Chondrocyte (in vitro differentiated cells): ENCODE measurements around the gene CYBRD1. TPM values are rescaled to one million over a fixed set of nuclear protein-coding genes. Genes with fewer than 3 reads are reported as not detected.
A peak's percentile ranks its signal among the peaks of the same experiment; 100 is the strongest.

ENCODE experiments used
- DNase-seq: peaks from one replicate; pipeline ENCODE4 v3.0.0; 2021; ENCODE audit warnings: mixed read lengths, low spot score
- H3K27ac Mint-ChIP-seq: one replicate; pipeline ENCODE4 v1.8.0; 2021; ENCODE audit warnings: mild to moderate bottlenecking, moderate library complexity, mixed read lengths; ENCODE audit not compliant: unreplicated experiment
- H3K27me3 Mint-ChIP-seq: 2 replicates; pipeline ENCODE4 v1.8.0; 2021; ENCODE audit warnings: low read depth, mixed read lengths
- H3K36me3 Mint-ChIP-seq: 2 replicates; pipeline ENCODE4 v1.8.0; 2021; ENCODE audit warnings: low read depth, mixed read lengths
- H3K4me1 Mint-ChIP-seq: 2 replicates; pipeline ENCODE4 v1.8.0; 2021; ENCODE audit warnings: low read depth, mild to moderate bottlenecking, mixed read lengths
- H3K4me3 Mint-ChIP-seq: one replicate; pipeline ENCODE4 v1.8.0; 2021; ENCODE audit warnings: mild to moderate bottlenecking, moderate library complexity, mixed read lengths; ENCODE audit not compliant: unreplicated experiment
- H3K9me3 Mint-ChIP-seq: 2 replicates; pipeline ENCODE4 v1.8.0; 2021; ENCODE audit warnings: low read depth, mixed read lengths
- total RNA-seq: library from RNA; stranded (reverse); gene quantifications from 3 replicates; pipeline ENCODE4 v1.2.1, GENCODE V29; 2021
- TF ChIP-seq, protein P1 (sequence below): fragments of 200-600 bp; sonication (generic); IDR thresholded peaks from 2 replicates; pipeline ENCODE4 v1.5.0; 2021; ENCODE audit warnings: antibody characterized with exemption, mild to moderate bottlenecking, moderate library complexity

CYBRD1 gene
- total RNA-seq, 1 donor from 2014 or later: 84.5 TPM

DNA sequence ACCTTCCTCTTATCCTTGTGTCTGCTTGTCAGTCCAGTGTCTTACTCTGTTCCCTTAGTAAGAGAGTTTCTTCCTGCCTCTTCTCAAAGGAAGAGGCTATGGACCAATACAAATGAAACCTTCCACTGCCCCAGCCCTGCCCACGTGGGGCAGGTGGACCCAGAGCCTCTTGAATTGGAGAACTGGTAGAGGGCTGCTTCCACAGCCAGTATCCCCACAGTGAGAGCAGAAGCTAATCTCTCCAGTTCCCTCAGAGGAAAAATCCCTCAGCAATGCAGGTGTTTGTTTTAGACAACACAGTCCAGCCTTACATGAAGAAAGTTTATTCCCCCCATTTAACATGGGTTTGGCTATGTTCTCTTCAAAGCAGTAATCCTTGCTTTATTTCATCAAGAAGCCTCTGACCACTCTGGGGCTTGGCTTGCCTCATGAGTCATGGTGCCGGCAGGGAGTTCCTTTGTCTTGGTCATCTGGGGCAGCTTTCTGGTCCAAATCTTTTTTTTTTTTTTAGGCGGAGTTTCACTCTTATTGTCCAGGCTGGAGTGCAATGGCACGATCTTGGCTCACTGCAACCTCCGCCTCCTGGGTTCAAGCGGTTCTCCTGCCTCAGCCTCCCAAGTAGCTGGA is 6.5 kb upstream of the CYBRD1 start:
- no peak for DNase-seq
- H3K4me3 Mint-ChIP-seq: no peak overlapping the region
- H3K9me3 Mint-ChIP-seq: no peaks in the 10 kb centered on the region
- H3K27me3 Mint-ChIP-seq: no peaks in the 10 kb centered on the region
- H3K4me1 Mint-ChIP-seq: peaks cover 3% of the 10 kb centered on the region
- TF ChIP-seq, protein P1, sequence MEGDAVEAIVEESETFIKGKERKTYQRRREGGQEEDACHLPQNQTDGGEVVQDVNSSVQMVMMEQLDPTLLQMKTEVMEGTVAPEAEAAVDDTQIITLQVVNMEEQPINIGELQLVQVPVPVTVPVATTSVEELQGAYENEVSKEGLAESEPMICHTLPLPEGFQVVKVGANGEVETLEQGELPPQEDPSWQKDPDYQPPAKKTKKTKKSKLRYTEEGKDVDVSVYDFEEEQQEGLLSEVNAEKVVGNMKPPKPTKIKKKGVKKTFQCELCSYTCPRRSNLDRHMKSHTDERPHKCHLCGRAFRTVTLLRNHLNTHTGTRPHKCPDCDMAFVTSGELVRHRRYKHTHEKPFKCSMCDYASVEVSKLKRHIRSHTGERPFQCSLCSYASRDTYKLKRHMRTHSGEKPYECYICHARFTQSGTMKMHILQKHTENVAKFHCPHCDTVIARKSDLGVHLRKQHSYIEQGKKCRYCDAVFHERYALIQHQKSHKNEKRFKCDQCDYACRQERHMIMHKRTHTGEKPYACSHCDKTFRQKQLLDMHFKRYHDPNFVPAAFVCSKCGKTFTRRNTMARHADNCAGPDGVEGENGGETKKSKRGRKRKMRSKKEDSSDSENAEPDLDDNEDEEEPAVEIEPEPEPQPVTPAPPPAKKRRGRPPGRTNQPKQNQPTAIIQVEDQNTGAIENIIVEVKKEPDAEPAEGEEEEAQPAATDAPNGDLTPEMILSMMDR: no peak
- H3K27ac Mint-ChIP-seq: no peak overlapping the region
- H3K36me3 Mint-ChIP-seq: no peaks in the 10 kb centered on the region

DNA sequence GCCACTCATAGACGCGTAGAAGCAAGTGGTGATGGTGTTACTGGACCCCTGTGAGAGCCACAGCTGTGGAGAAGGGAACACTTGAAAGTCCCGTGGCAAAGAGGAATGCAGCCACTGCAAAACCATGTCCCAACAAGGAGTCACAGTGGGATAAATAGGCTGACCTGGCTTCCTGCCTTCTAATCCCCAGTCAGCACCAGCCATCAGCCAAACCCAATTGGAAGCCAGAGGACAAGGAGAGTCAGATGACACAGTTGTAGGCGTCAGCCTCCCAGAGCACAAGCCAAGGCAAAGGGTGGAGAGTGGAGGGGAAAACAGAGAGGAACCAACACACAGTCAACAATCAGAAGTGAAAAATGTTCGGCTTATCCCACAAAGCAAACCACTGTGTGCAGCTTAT is 5.5 kb upstream of the CYBRD1 start:
- no peaks in the 10 kb centered on the region for H3K27me3 Mint-ChIP-seq
- no peak for DNase-seq
- no peak overlapping the region for H3K27ac Mint-ChIP-seq
- TF ChIP-seq, protein P1: no peak
- H3K4me1 Mint-ChIP-seq: peaks cover 11% of the 10 kb centered on the region
- no peaks in the 10 kb centered on the region for H3K9me3 Mint-ChIP-seq
- H3K4me3 Mint-ChIP-seq: no peak overlapping the region
- no peaks in the 10 kb centered on the region for H3K36me3 Mint-ChIP-seq

DNA sequence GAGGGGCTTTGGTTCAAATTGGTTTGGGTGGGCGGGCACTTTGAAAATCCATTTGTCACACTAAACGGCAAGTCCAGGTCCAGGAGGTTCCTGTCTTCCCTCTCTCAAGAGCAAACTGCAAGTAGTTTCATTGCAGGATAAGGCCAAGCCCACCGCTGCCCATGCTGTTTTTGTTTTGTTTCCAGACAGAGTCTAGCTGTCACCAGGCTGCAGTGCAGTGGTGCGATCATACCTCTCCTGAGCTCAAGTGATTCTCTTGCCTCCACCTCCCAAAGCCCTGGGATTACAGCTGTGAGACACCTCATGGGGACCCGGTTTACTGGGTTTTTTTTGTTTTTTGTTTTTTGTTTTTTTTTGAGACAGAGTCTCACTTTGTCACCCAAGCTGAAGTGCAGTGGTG is 1.8 kb upstream of the CYBRD1 start:
- no peaks in the 10 kb centered on the region for H3K9me3 Mint-ChIP-seq
- no peak overlapping the region for H3K4me3 Mint-ChIP-seq
- TF ChIP-seq, protein P1: no peak
- DNase-seq: no peak
- H3K27ac Mint-ChIP-seq: no peak overlapping the region
- H3K36me3 Mint-ChIP-seq: no peaks in the 10 kb centered on the region
- H3K27me3 Mint-ChIP-seq: no peaks in the 10 kb centered on the region
- H3K4me1 Mint-ChIP-seq: peaks cover 33% of the 10 kb centered on the region

DNA sequence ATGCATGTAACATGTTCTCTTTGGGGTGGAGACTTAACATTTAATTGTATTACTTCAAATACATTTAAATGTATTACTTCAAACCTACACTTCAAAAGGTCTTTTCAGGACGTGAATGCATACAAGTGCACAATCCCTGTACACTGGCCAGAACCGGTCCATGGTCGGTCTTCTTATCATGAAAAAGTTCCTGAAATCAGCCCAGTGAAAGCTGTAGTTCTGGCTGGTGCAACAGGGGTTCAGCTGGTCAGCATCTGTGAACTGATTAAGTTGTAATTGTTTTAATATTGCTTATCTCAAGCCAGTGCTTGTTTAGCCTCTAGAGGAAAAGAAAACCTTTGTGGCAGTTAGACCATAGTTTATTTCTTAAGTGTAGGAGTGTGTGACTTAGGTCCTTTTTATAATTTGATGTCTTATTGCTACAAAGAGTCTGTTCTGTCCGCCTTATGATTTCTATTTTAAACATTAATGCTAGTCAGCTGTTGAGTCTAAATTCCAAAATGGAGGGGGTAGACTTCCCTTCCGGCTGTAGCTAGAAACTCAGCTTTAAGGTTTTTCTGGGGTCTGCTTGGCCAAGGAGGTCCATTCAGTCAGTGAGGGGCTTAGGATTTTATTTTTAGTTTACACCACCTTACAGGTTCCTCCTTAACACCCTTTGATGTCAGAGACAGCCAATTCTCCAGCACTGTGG is 768 bp upstream of the CYBRD1 start:
- H3K4me3 Mint-ChIP-seq: peak overlapping the region; percentile 91
- peak overlapping the region; percentile 95 for H3K27ac Mint-ChIP-seq
- H3K27me3 Mint-ChIP-seq: no peaks in the 10 kb centered on the region
- TF ChIP-seq, protein P1: no peak
- H3K9me3 Mint-ChIP-seq: no peaks in the 10 kb centered on the region
- H3K4me1 Mint-ChIP-seq: peaks cover 30% of the 10 kb centered on the region
- DNase-seq: no peak
- H3K36me3 Mint-ChIP-seq: no peaks in the 10 kb centered on the region

DNA sequence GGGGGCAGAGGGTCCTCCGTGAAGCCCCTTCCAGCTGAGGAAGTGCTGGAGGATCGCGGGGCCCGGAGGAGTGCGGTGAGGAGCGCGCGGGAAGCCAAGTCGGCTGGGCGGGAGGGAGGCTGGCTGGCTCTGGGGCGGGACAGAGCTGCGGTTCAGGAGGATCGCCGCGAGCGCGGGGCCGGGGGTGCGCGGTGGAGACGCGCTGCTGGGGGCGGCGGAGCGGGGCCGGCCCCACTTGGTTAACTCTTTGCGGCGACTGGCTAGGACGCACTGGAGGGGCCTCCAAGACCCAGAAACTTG is 464 bp downstream of the CYBRD1 start:
- H3K36me3 Mint-ChIP-seq: no peaks in the 10 kb centered on the region
- TF ChIP-seq, protein P1: no peak
- H3K4me3 Mint-ChIP-seq: peak overlapping the region; percentile 91
- H3K27me3 Mint-ChIP-seq: no peaks in the 10 kb centered on the region
- peaks cover 30% of the 10 kb centered on the region for H3K4me1 Mint-ChIP-seq
- DNase-seq: peak; percentile 90
- H3K27ac Mint-ChIP-seq: peak overlapping the region; percentile 96
- no peaks in the 10 kb centered on the region for H3K9me3 Mint-ChIP-seq
